ACC112 (cell line): ENCODE measurements around the gene ABCD1.
"Not testable (repeated sequence)": the region's sequence is repeated elsewhere in the genome, so short reads cannot be mapped to it uniquely, and the experiment has no call there.

Source experiments
- H2AFZ ChIP-seq: fragments of 200-600 bp; sonication (generic); one replicate; pipeline ENCODE4 v1.6.0; 2017; ENCODE audit warnings: antibody characterized with exemption, low read length; ENCODE audit not compliant: unreplicated experiment
- H3K27ac ChIP-seq: fragments of 200-600 bp; sonication (generic); 2 replicates; pipeline ENCODE4 v1.5.1; 2014; ENCODE audit warnings: low read depth, mild to moderate bottlenecking, antibody characterized with exemption, low read length, moderate library complexity
- H3K27me3 ChIP-seq: fragments of 200-600 bp; sonication (generic); 2 replicates; pipeline ENCODE4 v1.6.1; 2014; ENCODE audit warnings: mild to moderate bottlenecking, antibody characterized with exemption, low read length, moderate library complexity, mixed read lengths; ENCODE audit not compliant: insufficient read depth
- H3K36me3 ChIP-seq: fragments of 200-600 bp; sonication (generic); 2 replicates; pipeline ENCODE4 v1.6.1; 2016; ENCODE audit warnings: mild to moderate bottlenecking, antibody characterized with exemption, low read length, moderate library complexity, mixed read lengths; ENCODE audit not compliant: insufficient read depth
- H3K4me1 ChIP-seq: fragments of 200-600 bp; sonication (generic); one replicate; pipeline ENCODE4 v1.6.1; 2016; ENCODE audit warnings: low read length, mixed read lengths; ENCODE audit not compliant: insufficient read depth, unreplicated experiment, control insufficient read depth
- H3K4me3 ChIP-seq: fragments of 200-600 bp; sonication (generic); 2 replicates; pipeline ENCODE4 v1.5.1; 2014; ENCODE audit warnings: mild to moderate bottlenecking, low read depth, low read length
- H3K79me2 ChIP-seq: fragments of 200-600 bp; sonication (generic); one replicate; pipeline ENCODE4 v1.6.0; 2016; ENCODE audit warnings: low read length; ENCODE audit not compliant: control insufficient read depth, unreplicated experiment, insufficient read depth

ABCD1 gene

GRCh38 chrX:153728095-153728494, 3.4 kb downstream of the ABCD1 start:
- H3K36me3 ChIP-seq = peaks cover 6% of the 10 kb centered on the region
- peaks cover 18% of the 10 kb centered on the region for H3K4me1 ChIP-seq
- H2AFZ ChIP-seq = no peak overlapping the region
- peaks cover 14% of the 10 kb centered on the region for H3K79me2 ChIP-seq
- no peak overlapping the region for H3K4me3 ChIP-seq
- H3K27ac ChIP-seq = no peak overlapping the region
- H3K27me3 ChIP-seq = no peaks in the 10 kb centered on the region

GRCh38 chrX:153728951-153729631, 4.4 kb downstream of the ABCD1 start:
- H2AFZ ChIP-seq = no peak overlapping the region
- peaks cover 13% of the 10 kb centered on the region for H3K79me2 ChIP-seq
- no peak overlapping the region for H3K4me3 ChIP-seq
- H3K4me1 ChIP-seq = peaks cover 18% of the 10 kb centered on the region
- no peak overlapping the region for H3K27ac ChIP-seq
- no peaks in the 10 kb centered on the region for H3K27me3 ChIP-seq
- H3K36me3 ChIP-seq = peaks cover 6% of the 10 kb centered on the region

GRCh38 chrX:153730115-153730514, 5.5 kb downstream of the ABCD1 start:
- not testable (repeated sequence) for H3K27me3 ChIP-seq, H3K36me3 ChIP-seq, H3K79me2 ChIP-seq, H3K27ac ChIP-seq, H3K4me3 ChIP-seq, H2AFZ ChIP-seq
- peaks cover 16% of the 10 kb centered on the region for H3K4me1 ChIP-seq

- H3K4me3 ChIP-seq = no peak overlapping the region
- H3K27ac ChIP-seq = no peak overlapping the region
- H3K27me3 ChIP-seq = no peaks in the 10 kb centered on the region
- no peak overlapping the region for H2AFZ ChIP-seq
- H3K4me1 ChIP-seq = peaks cover 11% of the 10 kb centered on the region
- peaks cover 8% of the 10 kb centered on the region for H3K79me2 ChIP-seq
- H3K36me3 ChIP-seq = peaks cover 6% of the 10 kb centered on the region
These were observed 6.6 kb downstream of the ABCD1 start for GRCh38 chrX:153731117-153731844.

GRCh38 chrX:153731845-153732215, 7.2 kb downstream of the ABCD1 start:
- Histone ChIP-seq H3K4me1 (peaks cover 11% of the 10 kb centered on the region), H3K79me2 (peaks cover 8% of the 10 kb centered on the region), H3K27me3 (no peaks in the 10 kb centered on the region), H3K4me3 (no peak overlapping the region), H3K27ac (no peak overlapping the region), H2AFZ (no peak overlapping the region), H3K36me3 (peaks cover 6% of the 10 kb centered on the region)

- H3K36me3 ChIP-seq = peaks cover 6% of the 10 kb centered on the region
- H3K27me3 ChIP-seq = no peaks in the 10 kb centered on the region
- peaks cover 5% of the 10 kb centered on the region for H3K4me1 ChIP-seq
- H2AFZ ChIP-seq = no peak overlapping the region
- H3K4me3 ChIP-seq = no peak overlapping the region
- peaks cover 8% of the 10 kb centered on the region for H3K79me2 ChIP-seq
- no peak overlapping the region for H3K27ac ChIP-seq
These were observed 7.7 kb downstream of the ABCD1 start for GRCh38 chrX:153732401-153732800.

- Histone ChIP-seq H3K36me3 (peaks cover 6% of the 10 kb centered on the region), H3K4me3 (no peak overlapping the region), H3K27me3 (no peaks in the 10 kb centered on the region), H2AFZ (no peak overlapping the region), H3K4me1 (no peaks in the 10 kb centered on the region), H3K79me2 (no peaks in the 10 kb centered on the region), H3K27ac (no peak overlapping the region)
These were observed 9.1 kb downstream of the ABCD1 start for GRCh38 chrX:153733651-153734240.

GRCh38 chrX:153734871-153735270, 10.2 kb downstream of the ABCD1 start:
- Histone ChIP-seq H3K4me1 (no peaks in the 10 kb centered on the region), H3K27me3 (no peaks in the 10 kb centered on the region), H3K79me2 (no peaks in the 10 kb centered on the region), H2AFZ (no peak overlapping the region), H3K27ac (no peak overlapping the region), H3K4me3 (no peak overlapping the region), H3K36me3 (peaks cover 6% of the 10 kb centered on the region)

- H3K79me2 ChIP-seq = no peaks in the 10 kb centered on the region
- H3K27ac ChIP-seq = no peak overlapping the region
- H3K27me3 ChIP-seq = no peaks in the 10 kb centered on the region
- no peaks in the 10 kb centered on the region for H3K4me1 ChIP-seq
- H3K4me3 ChIP-seq = no peak overlapping the region
- no peak overlapping the region for H2AFZ ChIP-seq
- H3K36me3 ChIP-seq = peaks cover 6% of the 10 kb centered on the region
These were observed 10.6 kb downstream of the ABCD1 start for GRCh38 chrX:153735274-153735673.

GRCh38 chrX:153736071-153736820, 11.6 kb downstream of the ABCD1 start:
- Histone ChIP-seq H2AFZ (no peak overlapping the region), H3K4me3 (no peak overlapping the region), H3K27me3 (no peaks in the 10 kb centered on the region), H3K4me1 (no peaks in the 10 kb centered on the region), H3K27ac (no peak overlapping the region), H3K79me2 (no peaks in the 10 kb centered on the region), H3K36me3 (peaks cover 6% of the 10 kb centered on the region; the same call in 1 of the 2 replicates)
